PC-9 (cell line): Measurements from ENCODE around the gene LCN6. TPM values are rescaled to one million over a fixed set of nuclear protein-coding genes. Genes with fewer than 3 reads are reported as not detected.
"Not testable (repeated sequence)": the region's sequence is repeated elsewhere in the genome, so short reads cannot be mapped to it uniquely, and the experiment has no call there.

Experiments
- BruUV-seq: library from RNA; stranded (reverse); fragments of 400-500 nt; replicated peaks from 2 replicates; lab custom pipeline; 2021; lab: Mats Ljungman, UMichigan
- CTCF ChIA-PET: fragments of 300-600 bp; sonication (Branson Sonifier 250); formaldehyde crosslinking; loops from one replicate; lab custom pipeline; 2022; ENCODE audit warnings: antibody characterized with exemption; lab: Charles Lee
- POLR2A ChIA-PET: fragments of 300-600 bp; sonication (Branson Sonifier 250); formaldehyde crosslinking; loops from one replicate; lab custom pipeline; 2022; ENCODE audit warnings: antibody characterized with exemption; ENCODE audit not compliant: unreplicated experiment; lab: Charles Lee
- DNase-seq, 2 experiments: peaks; one replicate each; pipeline versions ENCODE4 v3.0.0 to v3.0.0-alpha.2; 2015 to 2022; ENCODE audit warnings: mixed read lengths in 1 of 2
- H2AFZ ChIP-seq: fragments of 200-600 bp; sonication (generic); 2 replicates; pipeline ENCODE4 v1.8.1; 2017; ENCODE audit warnings: antibody characterized with exemption
- H3F3A ChIP-seq: fragments of 200-600 bp; sonication (generic); 2 replicates; pipeline ENCODE4 v1.8.1; 2017; ENCODE audit warnings: antibody characterized with exemption, mild to moderate bottlenecking, low read depth; ENCODE audit not compliant: insufficient read depth
- H3K27ac ChIP-seq: fragments of 200-600 bp; sonication (generic); 2 replicates; pipeline ENCODE4 v1.6.1; 2016; ENCODE audit warnings: mixed run types
- H3K27me3 ChIP-seq: fragments of 200-600 bp; sonication (generic); 2 replicates; pipeline ENCODE4 v1.6.1; 2016; ENCODE audit warnings: low read depth, mixed run types; ENCODE audit not compliant: insufficient read depth
- H3K36me3 ChIP-seq: fragments of 200-600 bp; sonication (generic); 2 replicates; pipeline ENCODE4 v1.6.1; 2016; ENCODE audit warnings: low read depth, mixed run types
- H3K4me1 ChIP-seq: fragments of 200-600 bp; sonication (generic); replicated peaks from 2 replicates; pipeline ENCODE4 v1.6.1; 2016; ENCODE audit warnings: mixed run types; ENCODE audit not compliant: insufficient read depth
- H3K4me2 ChIP-seq: fragments of 200-600 bp; sonication (generic); 2 replicates; pipeline ENCODE4 v1.6.1; 2017; ENCODE audit warnings: mixed run types
- H3K4me3 ChIP-seq: fragments of 200-600 bp; sonication (generic); 2 replicates; pipeline ENCODE4 v1.6.1; 2016; ENCODE audit warnings: mixed run types
- H3K79me2 ChIP-seq: fragments of 200-600 bp; sonication (generic); 2 replicates; pipeline ENCODE4 v1.6.1; 2017; ENCODE audit warnings: low read depth, mixed run types
- H3K9me2 ChIP-seq: fragments of 200-600 bp; sonication (generic); 2 replicates; pipeline ENCODE4 v1.8.1; 2017; ENCODE audit warnings: mild to moderate bottlenecking; ENCODE audit not compliant: insufficient read depth
- H3K9me3 ChIP-seq: fragments of 200-600 bp; sonication (generic); 2 replicates; pipeline ENCODE4 v1.8.1; 2016; ENCODE audit warnings: low read depth; ENCODE audit not compliant: insufficient read depth
- H4K20me1 ChIP-seq: fragments of 200-600 bp; sonication (generic); 2 replicates; pipeline ENCODE4 v1.8.1; 2017; ENCODE audit not compliant: insufficient read depth
- EZH2 ChIP-seq: fragments of 200-600 bp; sonication (generic); IDR thresholded peaks from 2 replicates; pipeline ENCODE4 v1.8.0; 2017; ENCODE audit warnings: antibody characterized with exemption, low read depth
- intact Hi-C: fragments of 100-400 bp; cut with micrococcal nuclease; formaldehyde crosslinking; loops from one replicate; pipeline ENCODE4 v1.10.0; 2022; ENCODE audit not compliant: unreplicated experiment
- total RNA-seq: library from RNA; stranded (reverse); gene quantifications from 2 replicates; pipeline ENCODE4 v1.2.3, GENCODE V29; 2021
- TF ChIP-seq, protein P1 (sequence below): fragments of 200-600 bp; sonication (generic); conservative IDR thresholded peaks from 2 replicates; pipeline ENCODE4 v1.6.1; 2017; ENCODE audit warnings: mixed run types, antibody characterized with exemption, mild to moderate bottlenecking, moderate library complexity

The LCN6 gene
- total RNA-seq, 1 experiment from 2014 or later: not detected

DNA sequence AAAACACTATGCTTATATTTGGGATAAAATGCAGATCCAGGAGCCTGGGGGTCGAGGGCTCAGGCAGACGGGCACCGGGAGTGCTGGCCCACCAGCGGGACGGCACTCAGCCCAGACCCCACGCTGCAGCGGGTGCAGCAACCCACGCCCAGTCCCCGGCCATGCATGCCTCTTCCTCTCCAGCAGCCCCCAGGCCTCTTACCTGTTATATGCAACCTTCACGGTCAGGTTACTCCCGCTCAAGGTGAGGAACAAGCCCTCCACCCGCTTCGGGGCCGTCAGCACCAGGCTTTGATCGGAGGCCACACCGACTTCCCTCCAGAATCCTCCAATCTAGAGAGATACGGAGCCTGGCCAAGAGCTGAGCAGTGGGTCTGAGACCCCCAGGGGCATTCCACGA lies 8.5 kb upstream of the LCN6 start:
- Histone ChIP-seq H3K36me3 (no peaks in the 10 kb centered on the region), H3K27ac (no peak overlapping the region), H3K9me3 (peaks cover 8% of the 10 kb centered on the region; the same call in 1 of the 2 replicates), H3K4me3 (no peak overlapping the region), H3K9me2 (no peaks in the 10 kb centered on the region), H3K79me2 (no peaks in the 10 kb centered on the region), H4K20me1 (no peaks in the 10 kb centered on the region), H3K4me1 (no peaks in the 10 kb centered on the region), H2AFZ (no peak overlapping the region), H3F3A (no peaks in the 10 kb centered on the region), H3K4me2 (no peak overlapping the region), H3K27me3 (peaks cover 39% of the 10 kb centered on the region)
- DNase-seq: no peak
- intact Hi-C loops: no loop called here
- TF ChIP-seq, protein P1, sequence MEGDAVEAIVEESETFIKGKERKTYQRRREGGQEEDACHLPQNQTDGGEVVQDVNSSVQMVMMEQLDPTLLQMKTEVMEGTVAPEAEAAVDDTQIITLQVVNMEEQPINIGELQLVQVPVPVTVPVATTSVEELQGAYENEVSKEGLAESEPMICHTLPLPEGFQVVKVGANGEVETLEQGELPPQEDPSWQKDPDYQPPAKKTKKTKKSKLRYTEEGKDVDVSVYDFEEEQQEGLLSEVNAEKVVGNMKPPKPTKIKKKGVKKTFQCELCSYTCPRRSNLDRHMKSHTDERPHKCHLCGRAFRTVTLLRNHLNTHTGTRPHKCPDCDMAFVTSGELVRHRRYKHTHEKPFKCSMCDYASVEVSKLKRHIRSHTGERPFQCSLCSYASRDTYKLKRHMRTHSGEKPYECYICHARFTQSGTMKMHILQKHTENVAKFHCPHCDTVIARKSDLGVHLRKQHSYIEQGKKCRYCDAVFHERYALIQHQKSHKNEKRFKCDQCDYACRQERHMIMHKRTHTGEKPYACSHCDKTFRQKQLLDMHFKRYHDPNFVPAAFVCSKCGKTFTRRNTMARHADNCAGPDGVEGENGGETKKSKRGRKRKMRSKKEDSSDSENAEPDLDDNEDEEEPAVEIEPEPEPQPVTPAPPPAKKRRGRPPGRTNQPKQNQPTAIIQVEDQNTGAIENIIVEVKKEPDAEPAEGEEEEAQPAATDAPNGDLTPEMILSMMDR: no peak
- TF ChIP-seq EZH2: no peak
- ChIA-PET POLR2A (no interaction called here), CTCF (no interaction called here)
- no TSS peak for BruUV-seq

DNA sequence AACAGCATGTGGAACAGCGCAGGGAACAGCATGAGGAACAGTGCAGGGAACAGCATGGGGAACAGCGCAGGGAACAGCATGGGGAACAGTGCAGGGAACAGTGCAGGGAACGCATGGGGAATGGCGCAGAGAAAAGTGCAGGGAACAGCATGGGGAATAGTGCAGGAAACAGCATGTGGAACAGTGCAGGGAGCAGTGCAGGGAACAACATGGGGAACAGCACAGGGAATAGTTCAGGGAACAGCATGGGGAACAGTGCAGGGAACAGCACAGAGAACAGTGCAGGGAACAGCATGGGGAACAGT lies 7.8 kb upstream of the LCN6 start:
- TF ChIP-seq, protein P1: no peak
- TF ChIP-seq EZH2: no peak
- H3K9me3 ChIP-seq: peaks cover 12% of the 10 kb centered on the region; the same call in 1 of the 2 replicates
- H3K27me3 ChIP-seq: peaks cover 46% of the 10 kb centered on the region
- H3K9me2 ChIP-seq: no peaks in the 10 kb centered on the region
- intact Hi-C loops: no loop called here
- CTCF ChIA-PET: no interaction called here
- no peak overlapping the region for H3K4me3 ChIP-seq
- H3F3A ChIP-seq: no peaks in the 10 kb centered on the region
- H3K79me2 ChIP-seq: no peaks in the 10 kb centered on the region
- POLR2A ChIA-PET: no interaction called here
- no peak overlapping the region for H3K27ac ChIP-seq
- H2AFZ ChIP-seq: no peak overlapping the region
- H3K4me1 ChIP-seq: no peaks in the 10 kb centered on the region
- no TSS peak for BruUV-seq
- H3K36me3 ChIP-seq: no peaks in the 10 kb centered on the region
- no peak overlapping the region for H3K4me2 ChIP-seq
- H4K20me1 ChIP-seq: no peaks in the 10 kb centered on the region
- no peak for DNase-seq

DNA sequence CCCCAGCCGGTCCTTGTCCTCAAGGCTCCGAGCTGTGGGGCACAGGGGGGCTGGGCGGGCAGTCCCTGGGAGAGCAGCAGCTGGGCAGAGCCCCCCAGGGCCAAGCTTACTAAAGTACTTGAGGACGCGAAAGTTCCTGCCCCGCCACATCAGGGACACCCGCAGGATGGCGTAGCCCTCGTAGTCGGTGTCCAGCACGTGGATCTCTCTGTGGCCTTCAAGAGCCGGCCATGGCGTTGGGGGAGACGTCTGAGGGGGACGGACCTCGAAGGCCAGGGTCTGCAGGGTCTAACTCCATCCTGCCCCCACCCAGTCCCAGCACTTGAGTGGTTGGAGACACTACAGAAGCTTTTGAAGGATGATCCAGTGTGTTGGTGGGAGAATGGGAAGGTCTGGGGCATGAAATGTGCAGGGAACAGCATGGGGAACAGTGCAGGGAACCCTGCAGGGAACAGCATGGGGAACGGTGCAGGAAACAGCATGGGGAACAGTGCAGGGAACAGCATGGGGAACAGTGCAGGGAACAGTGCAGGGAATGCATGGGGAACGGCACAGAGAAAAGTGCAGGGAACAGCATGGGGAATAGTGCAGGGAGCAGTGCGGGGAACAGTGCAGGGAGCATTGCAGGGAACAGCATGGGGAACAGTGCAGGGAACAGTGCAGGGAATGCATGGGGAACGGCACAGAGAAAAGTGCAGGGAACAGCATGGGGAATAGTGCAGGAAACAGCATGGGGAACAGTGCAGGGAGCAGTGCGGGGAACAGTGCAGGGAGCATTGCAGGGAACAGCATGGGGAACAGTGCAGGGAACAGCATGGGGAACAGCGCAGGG lies 7.2 kb upstream of the LCN6 start:
- H3K9me2 ChIP-seq, BruUV-seq, H2AFZ ChIP-seq, CTCF ChIA-PET, H3K4me3 ChIP-seq, H3K27ac ChIP-seq, H3K79me2 ChIP-seq, H3K36me3 ChIP-seq, POLR2A ChIA-PET, DNase-seq, H3K4me2 ChIP-seq, H3K4me1 ChIP-seq, intact Hi-C loops, H4K20me1 ChIP-seq, H3F3A ChIP-seq: not testable (repeated sequence)
- peaks cover 12% of the 10 kb centered on the region; the same call in 1 of the 2 replicates for H3K9me3 ChIP-seq
- peaks cover 48% of the 10 kb centered on the region for H3K27me3 ChIP-seq
